Caki2 (cell line): Measurements from ENCODE around the gene MEX3D. TPM values are rescaled to one million over a fixed set of nuclear protein-coding genes. Genes with fewer than 3 reads are reported as not detected.

Source experiments
- DNase-seq: peaks from one replicate; pipeline ENCODE4 v3.0.0-alpha.2; 2015; ENCODE audit warnings: low read depth
- in situ Hi-C: cut with HindIII; loops from 2 replicates; pipeline ENCODE4 v1.10.0; 2016; ENCODE audit warnings: low sequenced_read_pairs, low pct_unique_long_range_greater_than_20kb, mixed read lengths
- total RNA-seq: library from RNA; depleted of rRNA; stranded (reverse); fragments of >200 nt; shearing (Covaris generic); gene quantifications from 2 replicates; pipeline ENCODE4 v1.2.3, GENCODE V29; 2014; ENCODE audit warnings: low replicate concordance

The MEX3D gene
- total RNA-seq, 1 experiment from 2014 or later, result 67.4 TPM

DNA sequence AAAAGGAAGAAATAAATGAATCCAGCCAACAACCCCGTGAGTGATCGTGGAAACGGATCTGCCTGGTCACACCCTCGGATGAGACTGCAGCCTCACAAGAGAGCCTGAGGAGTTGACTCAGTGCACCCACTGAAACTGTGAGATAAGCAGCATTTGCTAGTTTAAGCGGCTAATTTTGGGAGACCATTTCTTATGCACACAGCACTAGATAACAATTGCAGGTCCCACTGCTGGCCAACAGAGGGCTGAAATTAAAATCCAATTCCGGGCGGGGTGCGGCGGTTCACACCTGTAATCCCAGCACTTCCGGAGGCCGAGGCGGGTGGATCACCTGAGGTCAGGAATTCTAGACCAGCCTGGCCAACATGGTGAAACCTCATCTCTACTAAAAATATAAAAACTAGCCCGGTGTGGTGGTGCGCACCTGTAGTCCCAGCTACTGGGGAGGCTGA, 33.5 kb upstream of the MEX3D start:
- DNase-seq, result no peak
- in situ Hi-C loops, result no loop called here

DNA sequence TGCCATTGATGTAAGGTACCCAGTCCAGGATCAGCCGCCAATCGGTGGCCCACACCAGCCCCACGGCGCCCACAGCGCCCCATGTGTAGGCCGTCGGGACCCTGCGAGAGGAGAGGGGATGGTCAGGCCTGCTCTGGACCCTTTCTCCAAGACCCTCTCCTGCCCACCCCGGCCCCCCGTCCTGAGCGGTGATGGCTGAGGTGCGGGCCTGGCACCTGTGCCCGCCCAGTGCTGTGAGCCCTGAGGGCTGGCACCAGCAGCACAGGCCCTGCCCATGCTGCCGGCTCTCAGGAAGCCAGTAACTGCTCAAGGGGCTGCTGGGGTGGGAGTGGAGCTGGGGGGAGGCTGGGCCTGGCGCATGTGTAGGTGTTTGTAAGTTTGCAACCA, 31.3 kb upstream of the MEX3D start:
- DNase-seq, result no peak
- in situ Hi-C loops, result no loop called here

DNA sequence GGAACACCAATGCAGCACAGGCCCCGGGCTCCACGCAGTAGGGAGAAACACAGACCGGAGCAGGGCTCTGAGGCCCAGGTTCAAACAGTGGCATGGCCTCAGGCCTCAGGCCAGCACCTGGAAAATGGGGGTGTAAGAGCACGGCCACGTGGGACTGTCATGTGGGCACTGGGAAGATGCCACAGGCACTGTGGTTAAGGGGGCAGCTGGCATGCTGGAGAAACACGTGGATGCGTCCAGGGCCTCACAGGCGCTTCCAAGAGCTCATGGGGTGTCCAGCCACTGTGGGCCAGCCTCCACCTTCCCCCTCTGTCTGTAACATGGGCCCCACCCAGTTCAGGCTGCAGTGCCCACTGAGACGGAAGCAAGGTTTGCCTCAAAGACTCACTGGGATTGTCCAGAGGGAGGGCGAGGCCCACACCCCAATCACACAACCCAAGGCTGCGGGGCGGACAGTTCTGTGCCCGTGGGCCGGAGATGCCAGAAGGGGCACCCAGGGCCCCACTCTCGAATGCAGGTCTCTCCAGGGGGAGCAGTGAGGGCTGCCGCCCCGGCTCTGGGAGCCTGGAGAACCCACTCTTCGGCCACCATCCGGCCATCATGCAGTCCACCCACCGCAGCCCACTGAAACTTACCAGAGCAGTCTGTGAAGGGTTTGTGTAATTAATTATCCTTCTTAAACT, 30.8 kb upstream of the MEX3D start:
- in situ Hi-C loops, result no loop called here
- DNase-seq, result no peak

DNA sequence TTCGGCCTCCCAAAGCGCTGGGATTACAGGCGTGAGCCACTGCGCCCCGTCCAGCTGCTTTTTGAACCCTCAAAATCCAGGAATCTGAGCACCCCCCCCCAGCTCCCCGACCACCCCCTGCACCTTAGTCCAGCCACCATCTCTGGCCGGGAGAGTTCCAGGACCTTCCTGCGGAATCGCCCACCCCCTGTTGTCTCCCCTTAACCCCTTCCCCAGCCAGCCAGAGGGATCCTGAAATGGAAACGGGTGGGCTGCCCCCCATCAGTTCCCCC, 25.3 kb upstream of the MEX3D start:
- no peak for DNase-seq
- in situ Hi-C loops, result no loop called here

DNA sequence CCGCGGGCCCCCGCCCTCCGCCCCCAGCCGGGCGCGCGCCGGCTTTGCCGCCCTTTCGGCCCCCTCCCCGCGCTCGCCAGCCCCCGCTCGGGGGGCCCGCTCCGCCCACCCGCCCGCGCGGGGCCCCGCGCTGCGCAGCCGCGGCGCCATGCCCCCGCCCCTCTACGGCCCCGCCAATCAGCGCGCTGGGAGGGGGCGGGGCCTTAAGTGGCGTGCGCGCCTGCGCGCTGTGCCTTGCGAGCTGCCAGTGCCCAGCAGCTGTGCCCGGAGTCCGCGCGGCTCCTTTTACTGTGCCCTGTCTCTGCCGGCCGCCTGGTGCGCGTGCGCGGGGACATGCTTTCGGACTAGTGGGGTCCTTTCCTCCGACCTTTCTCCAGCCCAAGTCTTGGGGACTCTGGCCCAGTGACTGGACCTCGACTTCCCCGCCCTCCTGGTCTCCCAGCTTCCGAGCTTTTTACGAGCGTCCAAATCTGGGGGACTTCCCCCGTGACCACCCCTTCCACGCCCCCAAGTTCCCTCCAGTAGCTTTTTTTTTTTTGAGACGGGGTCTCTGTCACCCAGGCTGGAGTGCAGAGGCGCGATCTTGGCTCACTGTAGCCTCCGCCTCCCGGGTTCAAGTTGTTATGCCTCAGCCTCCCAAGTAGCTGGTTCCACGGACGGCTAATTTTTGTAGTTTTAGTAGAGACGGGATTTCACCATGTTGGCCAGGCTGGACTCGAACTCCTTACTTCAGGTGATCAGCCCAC, 24.8 kb upstream of the MEX3D start, which contains the start of gene MBD3:
TSS of gene MBD3 (minus strand) at position 111 of the 746 bp plus-strand sequence. CDS start 234 bp downstream, outside the sequence.
- peak; percentile 77 for DNase-seq
- in situ Hi-C loops, result no loop called here

DNA sequence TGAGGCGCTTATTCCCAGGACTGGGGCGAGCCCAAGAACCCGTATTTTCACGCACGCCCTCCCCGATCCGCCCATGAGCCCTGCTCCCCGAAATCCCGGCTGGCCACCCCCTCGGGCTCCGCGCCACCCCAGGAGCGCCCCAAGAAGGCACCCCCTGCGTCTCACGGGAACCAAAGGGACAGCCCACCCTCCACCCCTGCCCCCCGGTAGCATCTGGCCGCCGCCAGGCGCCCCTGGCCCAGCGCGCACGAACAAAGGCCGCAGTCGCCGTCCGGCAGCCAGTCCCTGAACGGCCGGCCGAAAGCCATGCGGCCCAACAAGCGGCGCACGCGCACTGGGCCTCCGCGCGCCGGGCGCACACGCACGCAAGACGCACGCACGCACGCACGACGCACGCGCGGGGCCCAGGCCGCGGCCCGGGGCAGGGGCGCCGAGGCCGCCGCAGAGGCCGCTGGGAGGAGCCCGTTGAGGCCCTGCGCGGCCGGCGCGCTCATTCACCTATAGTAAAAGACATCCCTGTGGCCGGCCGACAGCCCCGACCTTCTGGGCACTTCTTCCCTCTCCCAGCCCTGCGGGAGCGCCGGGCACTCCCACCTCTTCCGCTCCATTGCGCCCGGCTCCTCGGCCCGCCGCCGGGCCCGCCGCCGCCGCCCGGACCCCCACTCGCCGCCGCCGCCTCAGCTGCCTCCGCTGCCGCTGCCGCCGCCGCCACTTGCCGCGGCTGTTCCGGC, 24.1 kb upstream of the MEX3D start:
- DNase-seq, result peak; percentile 71

DNA sequence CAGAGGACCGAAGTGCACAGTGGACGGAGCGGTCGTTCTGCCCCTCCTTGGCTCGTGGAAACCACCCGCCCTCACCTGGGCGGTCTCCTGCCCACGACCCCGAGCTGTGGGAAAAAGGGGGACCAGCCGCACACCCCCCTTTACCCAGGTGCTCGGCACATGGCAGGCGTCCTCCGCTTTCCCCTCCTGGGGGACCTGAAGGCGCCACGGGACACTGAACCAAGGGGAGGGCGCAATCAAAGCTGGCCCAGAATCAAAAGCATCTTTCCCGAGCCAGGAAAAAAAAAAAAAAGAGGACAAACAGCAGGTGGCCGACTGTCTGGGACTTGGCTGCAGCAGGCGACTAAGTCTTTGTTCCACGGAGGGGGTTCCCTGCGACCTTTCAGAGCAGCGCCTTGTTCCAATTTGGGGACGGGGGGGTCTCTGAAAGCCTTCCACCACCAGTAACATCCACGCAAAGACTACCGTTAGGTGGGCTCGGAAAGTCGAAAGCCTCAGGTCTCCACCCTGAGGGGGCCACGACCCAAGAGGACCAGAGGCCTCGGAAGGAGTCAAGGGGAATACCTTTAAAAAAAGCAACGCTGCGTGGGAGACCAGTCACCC, 23.4 kb upstream of the MEX3D start:
- in situ Hi-C loops, result no loop called here
- DNase-seq, result peak; percentile 8

More for the DNA sequence above, 24.1 kb upstream of the MEX3D start:
- in situ Hi-C loops, result no loop called here

DNA sequence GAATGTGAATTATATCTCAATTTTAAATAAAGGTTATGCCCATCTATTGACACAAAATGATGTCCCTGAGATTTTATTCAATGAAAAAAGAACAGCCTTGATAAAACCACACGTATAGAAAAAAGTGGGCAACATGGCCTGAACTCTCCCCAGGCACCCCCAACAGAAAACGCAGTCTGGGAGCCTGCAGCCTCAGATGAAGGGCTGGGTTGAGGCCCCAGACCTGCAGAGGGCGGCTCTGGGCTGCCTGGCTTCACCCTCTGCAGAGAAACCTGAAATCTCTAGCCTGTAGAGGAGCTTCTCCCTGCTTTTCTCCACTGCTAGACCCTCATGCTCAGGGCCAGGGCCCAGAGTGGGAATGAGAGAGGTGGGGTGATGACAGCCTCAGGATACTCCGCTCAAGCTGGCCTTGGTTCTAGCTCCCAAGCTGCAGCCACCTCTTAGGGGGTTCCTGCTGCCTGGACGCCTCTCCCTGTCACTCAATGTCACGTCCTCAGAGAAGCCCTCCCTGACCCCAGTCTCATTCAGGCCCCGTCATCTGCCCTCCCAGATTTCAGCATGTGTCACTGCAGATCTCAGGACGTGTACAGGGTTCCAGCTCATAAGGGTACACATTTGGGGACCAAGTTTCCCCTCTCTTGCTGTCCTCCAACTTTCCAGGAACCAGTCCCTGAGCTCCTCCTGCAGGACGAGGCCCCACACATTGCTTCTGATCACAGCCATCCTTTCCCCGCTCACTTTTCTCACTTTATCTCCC, 22.7 kb upstream of the MEX3D start:
- in situ Hi-C loops, result no loop called here
- peak; percentile 16 for DNase-seq

DNA sequence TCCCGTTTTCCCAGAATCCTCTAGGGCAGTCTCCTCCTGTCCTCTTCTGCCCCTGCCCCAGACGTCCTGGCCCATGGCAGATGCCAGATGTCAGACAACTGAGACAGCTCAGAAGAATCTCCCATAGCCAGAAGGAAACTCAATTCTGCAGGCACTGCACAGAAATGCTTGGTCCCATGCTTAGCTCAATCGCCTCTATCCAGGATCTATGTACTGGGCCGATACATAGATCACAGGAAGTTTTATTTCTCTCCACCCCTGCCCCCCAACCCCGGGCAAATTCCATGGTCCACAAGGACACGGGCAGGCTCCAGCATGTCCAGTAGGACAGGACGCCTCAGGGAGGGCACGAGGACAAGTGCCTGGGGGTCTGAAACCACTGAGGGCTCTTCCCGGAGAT, 19.7 kb upstream of the MEX3D start:
- in situ Hi-C loops, result no loop called here

DNA sequence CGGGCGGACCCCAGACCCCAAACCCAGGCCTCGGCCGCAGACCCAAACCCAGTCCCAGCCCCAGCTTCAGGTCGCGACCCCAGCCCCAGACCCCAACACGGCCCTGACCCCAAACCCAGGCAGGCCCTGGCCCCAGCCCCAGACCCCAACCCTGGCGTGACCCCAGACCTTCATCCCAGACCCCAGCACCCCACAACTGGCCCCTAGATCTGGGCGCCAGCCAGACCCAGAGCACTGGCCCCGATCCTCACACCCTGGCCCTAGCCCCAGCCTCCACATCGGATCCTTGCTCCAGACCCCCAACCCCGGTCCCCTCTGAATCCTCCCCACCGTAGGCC, 17.1 kb upstream of the MEX3D start:
- no peak for DNase-seq
- in situ Hi-C loops, result no loop called here

More for the DNA sequence above, 19.7 kb upstream of the MEX3D start:
- no peak for DNase-seq

DNA sequence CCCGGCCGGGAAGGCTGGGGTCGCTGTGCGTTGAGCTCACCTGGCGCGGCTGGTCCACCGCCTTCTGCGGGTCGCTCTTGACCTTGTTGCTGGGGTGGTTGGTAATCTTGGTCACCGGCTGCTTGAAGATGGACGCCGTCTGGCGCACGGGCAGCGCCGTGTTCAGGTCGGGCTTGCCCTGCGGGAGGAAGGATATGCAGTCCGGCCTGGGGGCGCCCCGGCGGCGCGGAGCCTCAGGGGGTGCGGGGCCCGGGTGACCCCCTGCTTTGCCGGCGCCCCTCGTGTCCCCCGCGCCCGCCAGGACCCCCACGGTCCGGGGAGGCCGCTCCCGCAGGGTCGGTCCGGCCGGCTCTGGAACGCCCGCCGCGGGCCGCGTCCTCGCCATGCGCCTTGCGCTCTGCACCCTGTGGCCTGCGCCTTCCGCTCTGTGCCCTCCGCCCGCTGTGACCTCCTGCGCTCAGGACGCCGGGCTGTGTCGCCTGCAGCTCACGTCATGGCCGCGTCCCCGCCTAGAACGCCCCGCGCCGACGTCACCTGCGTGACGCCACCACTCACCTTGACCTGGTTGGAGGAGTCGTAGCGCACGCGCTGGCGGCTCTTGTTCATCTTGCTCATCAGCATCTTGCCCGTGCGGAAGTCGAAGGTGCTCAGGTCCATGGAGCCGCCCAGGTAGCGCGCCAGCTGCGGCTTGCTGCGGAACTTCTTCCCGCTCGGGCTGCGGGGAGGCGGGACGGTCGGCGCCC, 16.5 kb upstream of the MEX3D start:
- no peak for DNase-seq
- in situ Hi-C loops, result no loop called here

DNA sequence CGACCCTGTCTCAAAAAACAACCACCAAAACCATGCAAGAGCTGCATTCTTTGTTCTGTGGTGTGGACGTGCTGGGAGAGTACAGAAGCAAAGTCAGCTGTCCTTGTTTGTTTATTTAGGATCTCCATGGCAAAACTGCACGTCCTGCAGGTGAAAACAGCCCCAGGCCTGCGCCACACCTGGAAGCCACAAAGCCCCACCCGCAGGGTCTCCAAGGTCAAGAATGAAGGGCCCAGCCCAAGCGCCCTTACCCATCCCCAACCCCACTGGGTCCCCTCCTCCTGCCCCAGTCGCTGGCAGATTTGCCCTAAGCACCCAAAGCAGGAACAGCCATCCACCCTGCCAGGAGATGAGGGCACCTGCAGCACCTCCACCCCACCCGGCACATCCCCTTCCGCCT, 14.1 kb upstream of the MEX3D start:
- in situ Hi-C loops, result no loop called here
- no peak for DNase-seq

DNA sequence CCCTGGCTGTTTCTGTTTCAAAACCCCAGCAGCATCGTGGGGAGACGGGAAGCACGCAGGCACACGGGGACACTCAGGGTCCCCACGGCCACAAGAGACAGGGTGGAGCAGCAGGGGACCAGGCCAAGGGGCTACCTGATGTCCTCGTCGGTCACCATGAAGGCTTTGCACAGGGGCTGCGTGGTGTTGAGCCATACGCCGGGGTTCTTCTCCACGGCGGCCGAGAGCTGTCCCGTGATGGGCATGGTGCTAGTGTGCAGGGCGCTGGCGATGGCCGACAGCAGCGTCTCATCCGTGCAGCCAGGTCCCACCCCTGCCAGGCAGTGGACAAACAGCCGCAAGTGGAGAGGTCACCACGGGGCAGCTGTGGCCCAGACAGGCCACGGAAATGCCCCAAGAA, 12.8 kb upstream of the MEX3D start:
- DNase-seq, result no peak
- in situ Hi-C loops, result no loop called here

DNA sequence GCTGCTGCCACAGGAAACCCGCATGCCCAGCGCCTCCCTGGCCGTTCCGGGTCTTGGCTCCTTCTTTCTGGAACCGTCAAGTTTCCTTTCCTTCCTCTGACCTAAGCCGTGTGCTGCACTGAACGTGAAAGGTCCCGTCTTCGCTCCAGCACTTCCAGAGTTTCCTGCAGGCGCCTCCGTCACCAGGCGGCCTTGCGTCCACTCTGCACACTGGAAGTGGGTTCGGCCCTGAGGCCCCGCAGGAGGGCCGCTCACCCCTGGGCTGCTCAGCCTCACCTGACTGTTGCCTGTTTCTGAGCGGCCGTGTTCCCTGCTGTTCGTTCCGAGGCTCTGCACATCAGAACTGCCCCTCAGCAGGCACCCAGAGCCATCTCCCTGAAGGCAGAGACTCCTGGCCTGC, 12.3 kb upstream of the MEX3D start:
- DNase-seq, result no peak
- in situ Hi-C loops, result no loop called here

DNA sequence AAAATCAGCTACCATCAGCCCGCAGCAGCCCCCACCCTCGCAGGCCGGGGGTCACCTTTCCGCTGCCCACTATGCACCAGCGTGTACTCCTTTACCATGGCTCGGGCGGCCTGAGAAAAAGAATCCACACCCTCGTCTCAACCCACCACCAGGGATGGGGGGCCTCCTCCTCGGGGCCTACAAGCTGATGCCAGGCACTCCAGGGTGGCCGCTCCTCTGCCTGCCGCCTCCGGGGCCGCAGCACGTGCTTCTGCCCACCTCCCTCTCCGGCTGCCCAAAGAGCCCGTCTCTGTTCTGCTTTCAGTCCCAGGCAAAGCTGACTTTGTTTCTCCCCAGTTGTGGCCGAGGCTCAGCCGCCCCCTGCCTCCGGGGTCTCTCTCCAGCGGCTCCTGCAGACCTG, 11.1 kb upstream of the MEX3D start:
- DNase-seq, result no peak
- in situ Hi-C loops, result no loop called here

DNA sequence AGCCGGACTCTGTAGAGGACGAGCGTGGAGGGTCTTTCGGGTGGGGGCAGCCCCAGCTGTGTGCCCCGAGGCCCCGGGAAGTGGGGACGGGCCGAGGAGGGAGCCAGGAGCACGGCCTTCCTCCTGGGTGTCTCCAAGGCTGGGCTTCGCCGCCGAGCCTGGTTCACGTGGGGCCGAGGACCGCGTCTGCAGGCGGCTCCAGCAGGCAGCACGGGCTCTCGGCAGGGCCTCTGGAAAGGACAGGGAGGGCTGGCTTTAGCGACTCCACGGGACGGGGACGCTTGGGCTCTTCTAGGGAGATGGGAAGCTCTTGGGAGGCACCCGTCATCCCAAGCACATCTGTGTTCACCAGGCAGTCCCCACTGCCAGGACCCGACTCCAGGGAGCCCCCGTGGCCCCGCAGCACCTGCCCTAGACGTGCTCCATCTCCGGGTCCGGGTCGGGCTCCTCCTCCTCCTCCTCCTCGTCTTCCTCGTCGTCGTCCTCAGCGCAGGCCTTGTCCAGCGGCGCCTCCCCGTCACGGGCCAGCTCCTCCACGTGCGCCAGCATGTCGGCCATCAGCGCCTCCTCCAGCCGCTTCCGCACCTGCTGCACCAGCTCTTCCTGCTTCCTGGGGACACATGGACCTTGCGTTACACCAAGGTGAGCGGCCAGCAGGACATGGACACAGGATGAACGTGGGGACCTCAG, 9.9 kb upstream of the MEX3D start:
- no peak for DNase-seq
- in situ Hi-C loops, result no loop called here
